EL (cell line): Measurements from ENCODE around the gene NPSR1.
"Not testable (repeated sequence)": the region's sequence is repeated elsewhere in the genome, so short reads cannot be mapped to it uniquely, and the experiment has no call there.

Experiments
- DNase-seq: peaks from one replicate; pipeline ENCODE4 v3.0.0-alpha.2; 2016

The NPSR1 gene

GRCh38 chr7:34878944-34879735, 221.1 kb downstream of the NPSR1 start:
- not testable (repeated sequence) for DNase-seq

- DNase-seq: no peak
These were observed 221.9 kb downstream of the NPSR1 start for GRCh38 chr7:34879871-34880270.

DNA sequence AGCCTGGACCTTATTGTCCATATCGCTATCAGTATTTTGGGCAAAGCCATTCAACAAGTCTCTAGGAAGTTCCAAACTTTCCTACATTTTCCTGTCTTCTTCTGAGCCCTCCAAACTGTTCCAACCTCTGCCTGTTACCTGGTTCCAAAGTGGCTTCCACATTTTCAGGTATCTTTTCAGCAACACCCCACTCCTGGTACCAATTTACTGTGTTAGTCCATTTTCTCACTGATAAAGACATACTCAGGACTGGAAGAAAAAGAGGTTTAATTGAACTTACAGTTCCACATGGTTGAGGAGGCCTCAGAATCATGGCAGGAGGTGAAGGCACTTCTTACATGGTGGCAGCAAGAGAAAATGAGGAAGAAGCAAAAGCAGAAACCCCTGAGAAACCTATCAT, 225.8 kb downstream of the NPSR1 start:
- not testable (repeated sequence) for DNase-seq

DNA sequence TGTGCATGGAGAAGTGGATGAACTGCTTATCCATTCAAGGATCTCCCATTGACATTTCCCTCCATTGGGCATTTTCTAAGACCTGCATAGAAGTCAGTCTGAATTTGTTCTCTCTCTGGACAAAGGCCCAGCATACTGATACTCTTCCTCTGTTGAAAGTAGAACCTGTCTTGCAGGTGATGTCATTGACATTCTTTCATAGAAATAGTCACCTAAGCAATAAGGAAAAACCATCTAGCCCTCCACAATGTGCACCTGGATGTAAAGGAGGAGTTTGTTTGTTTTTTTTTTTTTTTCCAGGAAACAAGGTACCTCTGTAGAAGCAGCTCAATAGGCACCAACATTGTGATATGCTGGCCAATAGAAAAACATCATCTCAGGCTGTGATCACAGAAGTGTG, 228.8 kb downstream of the NPSR1 start:
- DNase-seq: no peak

DNA sequence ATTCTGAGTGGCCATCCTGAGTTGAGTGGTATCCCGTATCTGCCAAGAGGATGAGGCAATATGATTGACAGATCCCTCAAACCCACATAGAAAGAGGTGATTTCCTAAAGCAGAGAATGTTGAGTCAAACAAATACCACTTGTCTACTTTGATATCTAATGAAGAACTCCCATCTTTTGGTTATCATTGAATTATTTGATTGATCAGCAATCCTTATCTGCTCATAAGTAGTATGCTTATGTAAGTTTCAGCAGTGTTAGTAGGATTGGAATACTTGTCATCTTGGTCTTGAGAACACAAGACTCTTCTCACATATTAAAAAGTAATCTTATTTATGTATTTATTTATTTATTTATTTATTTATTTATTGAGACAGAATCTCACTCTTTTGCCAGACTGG, 231.9 kb downstream of the NPSR1 start:
- no peak for DNase-seq

GRCh38 chr7:34895202-34895601, 237.2 kb downstream of the NPSR1 start:
- no peak for DNase-seq
